Hematopoietic multipotent progenitor cell (in vitro differentiated cells): Measurements from ENCODE around the gene PSMG4. TPM values are rescaled to one million over a fixed set of nuclear protein-coding genes. Genes with fewer than 3 reads are reported as not detected.
A peak's percentile ranks its signal among the peaks of the same experiment; 100 is the strongest.

Experiments
- DNase-seq, 3 donors: peaks; one replicate each; pipeline ENCODE4 v3.0.0-alpha.2; 2011 to 2015; ENCODE audit warnings: low read depth in 2 of 3, low spot score in 2 of 3
- total RNA-seq: library from RNA; depleted of rRNA; stranded (reverse); fragments of >200 nt; gene quantifications from one replicate; pipeline ENCODE4 v1.2.3, GENCODE V29; 2012

The PSMG4 gene, protein sequence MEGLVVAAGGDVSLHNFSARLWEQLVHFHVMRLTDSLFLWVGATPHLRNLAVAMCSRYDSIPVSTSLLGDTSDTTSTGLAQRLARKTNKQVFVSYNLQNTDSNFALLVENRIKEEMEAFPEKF
- total RNA-seq = 47.7 TPM

- DNase-seq = peak; percentile 74 to 88 (median 87)
These were observed at the start of gene PSMG4 for GRCh38 chr6:3258720-3259490. PSMG4 (plus strand) TSS chr6:3258947; CDS start chr6:3259023, 76 bp downstream.

GRCh38 chr6:3209114-3210023, 49.4 kb upstream of the PSMG4 start:
- no peak for DNase-seq

- DNase-seq = no peak
These were observed 48.6 kb upstream of the PSMG4 start for GRCh38 chr6:3210024-3210610.

GRCh38 chr6:3211681-3212080, 47.1 kb upstream of the PSMG4 start:
- no peak for DNase-seq

- no peak for DNase-seq
These were observed 46.5 kb upstream of the PSMG4 start for GRCh38 chr6:3212261-3212660.

GRCh38 chr6:3213334-3213695, 45.4 kb upstream of the PSMG4 start:
- DNase-seq = no peak

DNA sequence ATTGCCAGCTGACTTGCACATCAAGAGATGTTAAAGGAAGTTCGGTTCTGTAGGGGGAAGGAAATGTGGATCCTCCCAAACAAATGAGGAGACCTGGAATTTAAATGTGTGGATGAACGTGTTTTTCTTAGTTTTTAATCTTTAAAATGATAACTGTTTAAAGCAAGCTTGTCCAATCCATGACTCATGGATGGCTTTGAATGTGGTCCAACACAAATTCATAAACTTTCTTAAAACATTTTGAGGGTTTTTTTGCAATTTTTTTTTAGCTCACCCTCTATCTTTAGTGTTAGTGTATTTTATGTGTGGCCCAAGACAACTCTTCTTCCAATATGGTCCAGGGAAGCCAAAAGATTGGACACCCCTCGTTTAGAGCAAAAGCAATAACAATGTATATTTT, 43.8 kb upstream of the PSMG4 start:
- no peak for DNase-seq

- no peak for DNase-seq
These were observed 41.5 kb upstream of the PSMG4 start for GRCh38 chr6:3217286-3217685.

DNA sequence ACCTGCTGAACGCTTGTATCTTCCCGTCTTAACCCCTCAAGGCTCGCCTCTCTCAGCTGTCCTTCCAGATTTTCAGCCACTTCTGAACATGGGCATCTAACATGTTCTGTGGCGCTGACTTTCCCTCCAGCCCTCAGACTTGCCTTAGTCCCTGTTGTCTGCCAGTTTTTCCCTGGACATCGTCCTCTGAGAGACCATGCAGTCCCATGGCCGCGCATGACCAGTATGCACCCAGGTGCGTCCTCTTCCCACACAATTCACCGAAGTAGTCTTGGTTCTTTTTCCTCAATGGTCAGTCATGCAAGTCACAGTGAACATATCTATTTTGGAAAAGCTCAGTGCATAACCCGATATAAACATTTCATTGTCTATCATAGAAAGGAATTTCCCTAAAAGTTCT, 40.5 kb upstream of the PSMG4 start:
- DNase-seq = no peak

DNA sequence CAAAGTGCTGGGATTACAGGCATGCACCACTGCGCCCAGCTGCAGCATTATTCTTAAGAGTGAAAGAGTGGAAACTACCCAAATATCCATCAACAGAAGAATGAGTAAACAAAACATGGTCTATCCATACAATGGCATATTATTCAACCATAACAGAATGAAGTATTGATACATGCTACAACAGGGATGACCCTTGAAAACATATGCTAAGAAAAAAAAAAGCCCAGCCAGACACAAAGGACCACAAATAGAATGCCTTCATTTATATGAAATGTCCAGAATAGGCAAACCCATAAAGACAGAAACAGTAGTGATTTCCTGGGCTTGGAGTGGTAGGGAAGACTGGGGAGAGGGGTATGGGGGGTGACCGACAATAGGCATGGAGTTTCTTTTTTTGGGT, 38.4 kb upstream of the PSMG4 start:
- no peak for DNase-seq

DNA sequence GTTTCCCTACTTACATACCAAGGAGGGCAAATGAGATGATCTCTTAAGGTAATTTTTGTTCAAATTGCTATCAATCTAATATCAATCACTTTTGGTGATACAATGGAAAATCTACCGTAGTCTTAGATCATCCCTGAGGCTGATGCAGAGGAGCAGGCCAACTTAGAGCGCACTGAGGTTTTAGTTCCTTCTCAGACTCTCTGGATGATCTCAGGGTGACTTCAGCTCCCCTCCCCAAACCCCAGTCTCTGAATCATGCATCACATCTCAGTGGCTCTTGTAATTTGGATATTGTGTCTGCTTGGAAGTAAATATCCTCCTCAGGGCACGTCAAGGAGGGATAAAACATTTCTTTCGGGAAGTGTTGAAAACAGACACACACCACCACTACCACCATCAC, 37.2 kb upstream of the PSMG4 start:
- DNase-seq = no peak

- DNase-seq = no peak
These were observed 36.2 kb upstream of the PSMG4 start for GRCh38 chr6:3222506-3223038.

GRCh38 chr6:3226042-3226441, 32.7 kb upstream of the PSMG4 start:
- DNase-seq = no peak

GRCh38 chr6:3226481-3227362, 32.0 kb upstream of the PSMG4 start:
- peak in 1 of 3 donors; percentile 52 for DNase-seq

DNA sequence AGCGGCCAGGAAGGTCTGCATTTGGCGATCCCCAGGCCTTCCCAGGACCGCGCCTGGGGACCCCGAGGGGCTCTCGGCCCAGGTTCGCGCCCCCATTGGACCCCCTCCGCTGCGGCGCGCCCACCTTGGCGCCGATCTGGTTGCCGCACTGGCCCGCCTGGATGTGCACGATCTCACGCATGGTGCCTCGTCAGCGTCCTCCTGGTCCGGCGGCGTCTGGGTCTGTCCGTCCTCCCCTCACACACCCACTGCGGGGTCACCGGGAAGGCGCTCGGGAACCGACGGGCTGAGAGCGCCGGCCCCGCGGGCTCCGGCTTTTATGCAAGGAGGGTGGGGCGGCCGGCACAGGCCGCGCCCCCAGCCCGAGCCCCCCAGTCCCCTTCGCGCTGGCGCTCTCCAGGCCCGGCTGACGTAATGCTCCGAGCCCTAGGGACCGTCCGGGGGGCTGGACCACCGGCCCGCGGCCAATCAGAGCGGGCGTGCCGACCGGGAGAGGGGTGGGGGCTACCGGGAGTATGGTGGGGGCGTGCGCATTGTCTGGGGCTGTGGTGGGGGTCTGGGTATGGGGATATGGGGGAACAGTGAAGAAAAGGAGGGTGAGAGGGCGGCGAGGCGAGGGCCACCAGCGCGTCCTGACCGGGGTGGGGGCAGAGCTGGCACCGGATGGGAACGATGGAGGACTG, 31.2 kb upstream of the PSMG4 start, which contains the start of gene TUBB2B:
Gene TUBB2B (minus strand): TSS at position 291 of the 683 bp plus-strand sequence. CDS start 110 bp downstream, at position 181.
- DNase-seq = no peak

GRCh38 chr6:3228046-3228671, 30.6 kb upstream of the PSMG4 start:
- peak in 1 of 3 donors; percentile 32 for DNase-seq

- DNase-seq = peak in 1 of 3 donors; percentile 52
These were observed 29.8 kb upstream of the PSMG4 start for GRCh38 chr6:3228771-3229565.
